H1 (cell line): ENCODE results near the gene KRT83. TPM values are rescaled to one million over a fixed set of nuclear protein-coding genes. Genes with fewer than 3 reads are reported as not detected.

ENCODE experiments used
- CTCF ChIA-PET: fragments of 300-600 bp; sonication (Branson Sonifier 250); formaldehyde crosslinking; loops from one replicate; lab custom pipeline; 2021; ENCODE audit not compliant: partially characterized antibody; lab: Charles Lee
- POLR2A ChIA-PET: fragments of 300-600 bp; sonication (Branson Sonifier 250); formaldehyde crosslinking; loops from one replicate; lab custom pipeline; 2021; ENCODE audit warnings: inconsistent platforms; ENCODE audit not compliant: partially characterized antibody; lab: Charles Lee
- DNase-seq, 2 experiments: peaks; one replicate each; pipeline versions ENCODE4 v3.0.0 to v3.0.0-alpha.2; 2010 to 2022; ENCODE audit warnings: low spot score in 2 of 2, low read depth in 1 of 2, mixed read lengths in 1 of 2
- FAIRE-seq: peaks from 2 replicates; lab custom pipeline; 2011; peaks lifted over from hg19 to GRCh38; lab: Jason Lieb, UNC
- H2AFZ ChIP-seq: 2 replicates; pipeline ENCODE4 v1.8.1; 2012; ENCODE audit warnings: low read length, inconsistent platforms
- H2AK5ac ChIP-seq: 2 replicates; pipeline ENCODE4 v1.6.1; 2013; ENCODE audit warnings: low read depth, low read length
- H2BK120ac ChIP-seq: replicated peaks from 2 replicates; pipeline ENCODE3; 2013; ENCODE audit warnings: low read depth, low read length, inconsistent platforms
- H2BK12ac ChIP-seq: 2 replicates; pipeline ENCODE4 v1.6.1; 2013; ENCODE audit warnings: low read depth, low read length
- H2BK15ac ChIP-seq: 2 replicates; pipeline ENCODE4 v1.6.1; 2013; ENCODE audit warnings: low read length
- H2BK20ac ChIP-seq: 2 replicates; pipeline ENCODE4 v1.6.1; 2013; ENCODE audit warnings: low read length
- H2BK5ac ChIP-seq: 2 replicates; pipeline ENCODE4 v1.6.1; 2013; ENCODE audit warnings: low read depth, low read length
- H3K14ac ChIP-seq: 2 replicates; pipeline ENCODE4 v1.6.1; 2013; ENCODE audit warnings: inconsistent platforms; ENCODE audit not compliant: insufficient read length
- H3K18ac ChIP-seq: 2 replicates; pipeline ENCODE4 v1.6.1; 2013; ENCODE audit warnings: low read length; ENCODE audit errors: extremely low read depth
- H3K23ac ChIP-seq: 2 replicates; pipeline ENCODE4 v1.6.1; 2013; ENCODE audit warnings: inconsistent platforms; ENCODE audit not compliant: insufficient read length
- H3K23me2 ChIP-seq: 2 replicates; pipeline ENCODE4 v1.6.1; 2013; ENCODE audit warnings: low read depth, low read length
- H3K27ac ChIP-seq: 2 replicates; pipeline ENCODE4 v1.6.1; 2011; ENCODE audit warnings: low read depth, low read length, inconsistent platforms
- H3K27me3 ChIP-seq, 4 experiments: replicated peaks in 1 of 4; 1 replicate in 1 of 4; 2 replicates in 3 of 4; pipeline versions ENCODE4 v1.6.1 to v1.8.1; 2011 to 2013; ENCODE audit warnings: low read length in 3 of 4, mild to moderate bottlenecking in 3 of 4, inconsistent platforms in 2 of 4, mixed read lengths in 2 of 4, moderate library complexity in 1 of 4; ENCODE audit not compliant: control insufficient read depth in 3 of 4, insufficient read depth in 3 of 4; ENCODE audit errors: extremely low read depth in 1 of 4
- H3K36me3 ChIP-seq, 4 experiments: 2 replicates each; pipeline versions ENCODE4 v1.6.1 to v1.8.1; 2011 to 2013; ENCODE audit warnings: mild to moderate bottlenecking in 4 of 4, low read length in 3 of 4, moderate library complexity in 2 of 4, control low read depth in 1 of 4, inconsistent platforms in 1 of 4; ENCODE audit not compliant: insufficient read depth in 4 of 4, control insufficient read depth in 2 of 4
- H3K4ac ChIP-seq: replicated peaks from 2 replicates; pipeline ENCODE3; 2013; ENCODE audit warnings: low read length, low read depth, mixed read lengths, inconsistent platforms; ENCODE audit not compliant: insufficient read length
- H3K4me1 ChIP-seq, 4 experiments: replicated peaks in 1 of 4; 1 replicate in 1 of 4; 2 replicates in 3 of 4; pipeline versions ENCODE4 v1.6.1 to v1.8.1; 2011 to 2013; ENCODE audit warnings: low read length in 3 of 4, inconsistent platforms in 2 of 4, mixed read lengths in 1 of 4; ENCODE audit not compliant: insufficient read depth in 4 of 4, control insufficient read depth in 3 of 4
- H3K4me2 ChIP-seq, 2 experiments: 2 replicates each; pipeline versions ENCODE4 v1.6.1 to v1.8.1; 2011 to 2013; ENCODE audit warnings: low read depth in 2 of 2, low read length in 2 of 2, control low read depth in 1 of 2, inconsistent platforms in 1 of 2, mild to moderate bottlenecking in 1 of 2; ENCODE audit not compliant: insufficient read depth in 1 of 2
- H3K4me3 ChIP-seq, 4 experiments: fragments of 200-600, 300-600 bp in 1 of 4; sonication (generic), shearing (Covaris generic), sonication (Bioruptor Twin) in 1 of 4; 2 replicates each; pipeline versions ENCODE4 v1.5.1 to v1.8.1; 2011 to 2016; ENCODE audit warnings: low read length in 4 of 4, low read depth in 3 of 4, control low read depth in 2 of 4, inconsistent platforms in 2 of 4, mild to moderate bottlenecking in 2 of 4, mixed read lengths in 1 of 4, moderate library complexity in 1 of 4; ENCODE audit not compliant: insufficient read depth in 2 of 4; ENCODE audit errors: extremely low read depth in 1 of 4
- H3K56ac ChIP-seq: replicated peaks from 2 replicates; pipeline ENCODE3; 2013; ENCODE audit warnings: low read depth, mild to moderate bottlenecking, mixed read lengths, low read length, inconsistent platforms; ENCODE audit not compliant: insufficient read length
- H3K79me1 ChIP-seq: 2 replicates; pipeline ENCODE4 v1.6.1; 2013; ENCODE audit warnings: low read depth, low read length, control low read depth
- H3K79me2 ChIP-seq, 2 experiments: 2 replicates each; pipeline versions ENCODE4 v1.6.1 to v1.8.1; 2012 to 2013; ENCODE audit warnings: low read length in 2 of 2, mild to moderate bottlenecking in 2 of 2, inconsistent platforms in 1 of 2; ENCODE audit not compliant: insufficient read depth in 2 of 2, control insufficient read depth in 1 of 2
- H3K9ac ChIP-seq, 4 experiments: replicated peaks in 1 of 4; 1 replicate in 1 of 4; 2 replicates in 3 of 4; pipeline versions ENCODE4 v1.6.1 to v1.8.1; 2011 to 2013; ENCODE audit warnings: low read depth in 3 of 4, low read length in 3 of 4, control low read depth in 2 of 4, mild to moderate bottlenecking in 2 of 4, moderate library complexity in 2 of 4, inconsistent platforms in 1 of 4; ENCODE audit errors: extremely low read depth in 1 of 4
- H3K9me3 ChIP-seq, 2 experiments: 2 replicates each; pipeline versions ENCODE4 v1.6.1 to v1.8.1; 2012 to 2013; ENCODE audit warnings: mild to moderate bottlenecking in 2 of 2, moderate library complexity in 2 of 2, control low read depth in 1 of 2, inconsistent platforms in 1 of 2, low read depth in 1 of 2, low read length in 1 of 2, mixed read lengths in 1 of 2; ENCODE audit not compliant: insufficient read depth in 2 of 2
- H4K20me1 ChIP-seq, 2 experiments: replicated peaks in 1 of 2; 2 replicates each; pipeline versions ENCODE3 to v1.8.1; 2011 to 2013; ENCODE audit warnings: inconsistent platforms in 2 of 2, low read length in 2 of 2, mild to moderate bottlenecking in 1 of 2; ENCODE audit not compliant: insufficient read depth in 2 of 2, control insufficient read depth in 1 of 2
- H4K5ac ChIP-seq: 2 replicates; pipeline ENCODE4 v1.6.1; 2013; ENCODE audit warnings: low read length, low read depth, mixed read lengths, inconsistent platforms; ENCODE audit not compliant: insufficient read length
- H4K8ac ChIP-seq: 2 replicates; pipeline ENCODE4 v1.8.0; 2013; ENCODE audit warnings: mild to moderate bottlenecking, moderate library complexity, low read length, inconsistent platforms; ENCODE audit not compliant: insufficient read depth; ENCODE audit errors: extremely low read depth
- H4K91ac ChIP-seq: replicated peaks from 2 replicates; pipeline ENCODE3; 2013; ENCODE audit warnings: low read length, mixed read lengths, inconsistent platforms; ENCODE audit not compliant: insufficient read length
- ASH2L ChIP-seq: fragments of 200-600, 300-600 bp; sonication (generic); IDR thresholded peaks from one replicate; pipeline ENCODE4 v1.7.1; 2017; ENCODE audit warnings: low read length
- BCL11A ChIP-seq, 2 experiments: IDR thresholded peaks; one replicate each; pipeline ENCODE4 v1.6.1; 2011; ENCODE audit warnings: low read depth in 2 of 2, low read length in 2 of 2, mild to moderate bottlenecking in 2 of 2
- CEBPB ChIP-seq: IDR thresholded peaks from 2 replicates; pipeline ENCODE4 v1.6.1; 2012; ENCODE audit warnings: low read depth, low read length
- GTF2F1 ChIP-seq: IDR thresholded peaks from 2 replicates; pipeline ENCODE4 v1.6.1; 2012; ENCODE audit warnings: low read depth, low read length, improper control_type of control experiment, borderline replicate concordance
- HDAC6 ChIP-seq: IDR thresholded peaks from one replicate; pipeline ENCODE4 v1.7.1; 2012; ENCODE audit warnings: low read depth, mild to moderate bottlenecking, inconsistent platforms, low read length, moderate library complexity
- JUND ChIP-seq: IDR thresholded peaks from 2 replicates; pipeline ENCODE4 v1.6.1; 2011; ENCODE audit warnings: mild to moderate bottlenecking, improper control_type of control experiment, low read length
- POLR2A ChIP-seq, 2 experiments: IDR thresholded peaks; 1 replicate in 1 of 2; 2 replicates in 1 of 2; pipeline ENCODE4 v1.6.1; 2011; ENCODE audit warnings: low read depth in 2 of 2, low read length in 2 of 2, mild to moderate bottlenecking in 2 of 2; ENCODE audit errors: control extremely low read depth in 1 of 2
- RBBP5 ChIP-seq: IDR thresholded peaks from 2 replicates; pipeline ENCODE4 v1.7.1; 2012; ENCODE audit warnings: low read depth, mild to moderate bottlenecking, inconsistent platforms, low read length, moderate library complexity, borderline replicate concordance
- RNF2 ChIP-seq: fragments of 200-900, 300-1000 bp; sonication (generic); IDR thresholded peaks from 2 replicates; pipeline ENCODE4 v1.7.1; 2016; ENCODE audit warnings: borderline replicate concordance, low read depth, mild to moderate bottlenecking, antibody characterized with exemption, low read length; ENCODE audit not compliant: poor library complexity, severe bottlenecking; ENCODE audit errors: missing control alignments
- SAP30 ChIP-seq: fragments of 300-600 bp; sonication (generic); IDR thresholded peaks from 2 replicates; pipeline ENCODE4 v1.7.1; 2012; ENCODE audit warnings: low read length, moderate library complexity, mild to moderate bottlenecking, inconsistent platforms; ENCODE audit not compliant: insufficient read depth, insufficient replicate concordance
- SIN3A ChIP-seq, 2 experiments: IDR thresholded peaks in 1 of 2; conservative IDR thresholded peaks in 1 of 2; 2 replicates each; pipeline ENCODE4 v1.6.1; 2011 to 2012; ENCODE audit warnings: low read length in 2 of 2, improper control_type of control experiment in 1 of 2, low read depth in 1 of 2, mild to moderate bottlenecking in 1 of 2
- SIX5 ChIP-seq: IDR thresholded peaks from 2 replicates; pipeline ENCODE4 v1.6.1; 2011; ENCODE audit warnings: mild to moderate bottlenecking, low read depth, low read length
- ZNF274 ChIP-seq: IDR thresholded peaks from 2 replicates; pipeline ENCODE4 v1.7.0; 2012; ENCODE audit warnings: low read length, borderline replicate concordance; ENCODE audit errors: extremely low read depth
- whole genome bisulfite sequencing, 2 experiments: shearing (Covaris generic) in 1 of 2; methylation state at CpG; one replicate each; pipeline versions ENCODE4 v1.1.6 to v1.1.7; 2013 to 2015; ENCODE audit warnings: low lambda C conversion rate in 2 of 2, mixed read lengths in 2 of 2, inconsistent platforms in 1 of 2, low coverage in 1 of 2, missing lambda C conversion rate in 1 of 2; ENCODE audit not compliant: insufficient replicate concordance in 2 of 2, insufficient coverage in 1 of 2, insufficient read length in 1 of 2; ENCODE audit errors: extremely low coverage in 1 of 2, missing lambda C conversion rate in 1 of 2; 5-methylcytosine and 5-hydroxymethylcytosine counted together
- polyA plus RNA-seq, 7 experiments: library from polyadenylated mRNA; depleted of rRNA in 3 of 7; stranded (reverse) in 5 of 7; unstranded in 2 of 7; fragments of >200 nt in 5 of 7; fragments of 200-250 nt in 2 of 7; gene quantifications; 1 replicate in 5 of 7; 2 replicates in 1 of 7; 4 replicates in 1 of 7; pipeline versions ENCODE4 v1.2.1 to v1.2.3, GENCODE V29; 2011 to 2013; ENCODE audit warnings: missing spikeins in 2 of 7, mixed read lengths in 2 of 7
- total RNA-seq: library from RNA; stranded (reverse); fragmentation: NEBNext Ultra II Directional; extraction: Animal tissue kit (Norgen Biotek cat#: 25700); gene quantifications from 2 replicates; pipeline ENCODE4 v1.2.1, GENCODE V29; 2021
- TF ChIP-seq, protein P1 (sequence below): IDR thresholded peaks from 2 replicates; pipeline ENCODE4 v1.6.1; 2012; ENCODE audit warnings: inconsistent platforms

Gene KRT83
- total and polyA plus RNA-seq, 2 of the 8 experiments (the other 6 are each of a cell fraction or from before 2014, with no cell fraction given), result not detected

DNA sequence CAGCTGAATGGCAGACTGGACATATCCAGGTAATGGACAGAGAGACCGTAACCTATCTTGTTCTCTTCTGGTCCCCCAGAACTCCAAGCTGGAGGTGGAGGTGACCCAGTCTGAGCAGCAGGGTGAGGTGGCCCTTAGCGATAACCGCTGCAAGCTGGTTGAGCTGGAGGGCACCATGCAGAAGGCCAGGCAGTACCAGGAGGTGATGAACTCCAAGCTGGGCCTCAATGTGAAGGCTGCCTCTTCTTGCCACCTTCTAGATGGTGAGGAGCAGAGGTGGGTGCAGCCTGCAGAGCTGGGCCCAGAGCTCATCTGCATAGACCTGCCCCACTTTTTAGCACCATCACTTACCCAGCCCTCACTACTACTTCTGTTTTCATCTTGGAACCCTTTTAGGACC is 53.9 kb downstream of the KRT83 start:
- no peak overlapping the region for H2AFZ ChIP-seq
- no peaks in the 10 kb centered on the region; a peak in 1 of 7 replicates for H3K27me3 ChIP-seq
- no peak for DNase-seq
- no peaks in the 10 kb centered on the region for H3K23me2 ChIP-seq
- POLR2A ChIA-PET, result no interaction called here
- H2BK15ac ChIP-seq, result no peak overlapping the region
- H3K36me3 ChIP-seq, result no peaks in the 10 kb centered on the region
- H3K27ac ChIP-seq, result no peak overlapping the region
- no peak overlapping the region for H3K9ac ChIP-seq
- no peak overlapping the region for H4K5ac ChIP-seq
- no peaks in the 10 kb centered on the region for H3K79me1 ChIP-seq
- H4K8ac ChIP-seq, result no peak overlapping the region
- peaks cover 0 to 4% of the 10 kb centered on the region in 2 experiments; a peak in 1 of 4 replicates for H3K9me3 ChIP-seq
- H2BK5ac ChIP-seq, result no peak overlapping the region
- no peak overlapping the region for H2BK120ac ChIP-seq
- H3K4me1 ChIP-seq, result no peaks in the 10 kb centered on the region
- 66% methylated on average over 3 of the region's 3 CpGs; no CpG with 5 or more reads in 1 of the 2 experiments for WGBS, 2 experiments
- H3K4ac ChIP-seq, result no peak overlapping the region
- no peak overlapping the region for H3K4me3 ChIP-seq
- FAIRE-seq, result no peak
- H3K79me2 ChIP-seq, result no peaks in the 10 kb centered on the region
- no peak overlapping the region for H3K4me2 ChIP-seq
- CTCF ChIA-PET, result interaction anchor here (0.8 to 7.0 kb wide), 12 partner anchors 9 to 54 kb away, joined by 3 to 87 read pairs (median 4); partner anchors contain the start of gene KRT86
- H4K20me1 ChIP-seq, result no peaks in the 10 kb centered on the region
- H3K56ac ChIP-seq, result no peak overlapping the region
- H2AK5ac ChIP-seq, result no peak overlapping the region
- H2BK20ac ChIP-seq, result no peak overlapping the region
- H3K14ac ChIP-seq, result no peak overlapping the region
- H3K23ac ChIP-seq, result no peak overlapping the region
- no peak overlapping the region for H3K18ac ChIP-seq
- H4K91ac ChIP-seq, result no peak overlapping the region
- no peak overlapping the region for H2BK12ac ChIP-seq
- TF ChIP-seq SIX5 (no peak), POLR2A (IDR thresholded peaks at IDR 0.05; ENCODE audit: control extremely low read depth in 1 of 2, low read depth in 2 of 2, low read length in 2 of 2) (no peak), HDAC6 (no peak), JUND (no peak), GTF2F1 (no peak), RBBP5 (no peak), RNF2 (no peak), ZNF274 (no peak), SAP30 (no peak), SIN3A (conservative IDR thresholded peaks at IDR 0.05 in 1 of 2, IDR thresholded peaks at IDR 0.05 in 1 of 2; ENCODE audit: low read depth in 1 of 2, low read length in 2 of 2) (no peak), CEBPB (no peak), ASH2L (no peak), BCL11A (IDR thresholded peaks at IDR 0.05; ENCODE audit: low read depth in 2 of 2, low read length in 2 of 2) (no peak)
- TF ChIP-seq, protein P1, sequence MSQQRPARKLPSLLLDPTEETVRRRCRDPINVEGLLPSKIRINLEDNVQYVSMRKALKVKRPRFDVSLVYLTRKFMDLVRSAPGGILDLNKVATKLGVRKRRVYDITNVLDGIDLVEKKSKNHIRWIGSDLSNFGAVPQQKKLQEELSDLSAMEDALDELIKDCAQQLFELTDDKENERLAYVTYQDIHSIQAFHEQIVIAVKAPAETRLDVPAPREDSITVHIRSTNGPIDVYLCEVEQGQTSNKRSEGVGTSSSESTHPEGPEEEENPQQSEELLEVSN, result no peak
